Panc1 (cell line): ENCODE results near the gene SLC6A8. TPM values are rescaled to one million over a fixed set of nuclear protein-coding genes. Genes with fewer than 3 reads are reported as not detected.

Source experiments
- ATAC-seq: fragments of 200-7000 bp; cut with Tn5 transposase; 2 replicates; pipeline ENCODE4 v1.9.1; 2020; ENCODE audit warnings: mild to moderate bottlenecking, moderate library complexity
- BruUV-seq: library from RNA; stranded (reverse); fragments of 400-500 nt; replicated peaks from 2 replicates; lab custom pipeline; 2021; lab: Mats Ljungman, UMichigan
- CTCF ChIA-PET: fragments of 300-600 bp; sonication (Branson Sonifier 250); formaldehyde crosslinking; loops from one replicate; lab custom pipeline; 2022; ENCODE audit warnings: antibody characterized with exemption; lab: Charles Lee
- POLR2A ChIA-PET: fragments of 300-600 bp; sonication (Branson Sonifier 250); formaldehyde crosslinking; loops from one replicate; lab custom pipeline; 2022; ENCODE audit warnings: antibody characterized with exemption; lab: Charles Lee
- DNase-seq: peaks from one replicate; pipeline ENCODE4 v3.0.0-alpha.2; 2010; ENCODE audit warnings: low read depth, low spot score
- H3K27ac ChIP-seq: 2 replicates; pipeline ENCODE4 v1.5.1; 2011; ENCODE audit warnings: mild to moderate bottlenecking, low read length, inconsistent platforms
- H3K27me3 ChIP-seq: fragments of 200-500 bp; sonication (Bioruptor generic); 2 replicates; pipeline ENCODE4 v1.6.0; 2014; ENCODE audit warnings: low read length, inconsistent platforms; ENCODE audit not compliant: control insufficient read depth, insufficient read depth
- H3K36me3 ChIP-seq: fragments of 200-500 bp; sonication (Bioruptor generic); 2 replicates; pipeline ENCODE4 v1.5.1; 2014; ENCODE audit warnings: inconsistent platforms, mild to moderate bottlenecking, low read length, moderate library complexity; ENCODE audit not compliant: control insufficient read depth, insufficient read depth
- H3K4me1 ChIP-seq: 2 replicates; pipeline ENCODE4 v1.5.1; 2011; ENCODE audit warnings: inconsistent platforms, mild to moderate bottlenecking, low read length, moderate library complexity; ENCODE audit not compliant: control insufficient read depth, insufficient read depth
- H3K4me3 ChIP-seq, 2 experiments: 2 replicates each; pipeline ENCODE4 v1.5.1; 2011 to 2012; ENCODE audit warnings: low read depth in 2 of 2, low read length in 2 of 2, mild to moderate bottlenecking in 2 of 2, inconsistent platforms in 1 of 2, moderate library complexity in 1 of 2
- H3K9me3 ChIP-seq: fragments of 200-500 bp; sonication (Bioruptor generic); 2 replicates; pipeline ENCODE4 v1.5.1; 2014; ENCODE audit warnings: low read depth, mild to moderate bottlenecking, inconsistent platforms, low read length, moderate library complexity; ENCODE audit not compliant: control insufficient read depth, insufficient read depth
- POLR2AphosphoS5 ChIP-seq: IDR thresholded peaks from 2 replicates; pipeline ENCODE4 v1.6.1; 2012; ENCODE audit warnings: mild to moderate bottlenecking, low read depth, low read length, moderate library complexity
- SIN3A ChIP-seq: IDR thresholded peaks from 2 replicates; pipeline ENCODE4 v1.6.1; 2012; ENCODE audit warnings: low read depth, mild to moderate bottlenecking, low read length, moderate library complexity, borderline replicate concordance; ENCODE audit not compliant: insufficient read depth
- TCF7L2 ChIP-seq: IDR thresholded peaks from 2 replicates; pipeline ENCODE4 v1.6.1; 2011; ENCODE audit warnings: mild to moderate bottlenecking, low read depth, low read length, inconsistent platforms
- in situ Hi-C: cut with HindIII; loops from 2 replicates; pipeline ENCODE4 v1.10.0; 2016; ENCODE audit warnings: low sequenced_read_pairs, low pct_unique_long_range_greater_than_20kb
- intact Hi-C: fragments of 100-400 bp; cut with micrococcal nuclease; formaldehyde crosslinking; loops from one replicate; pipeline ENCODE4 v1.10.0; 2022; ENCODE audit not compliant: unreplicated experiment
- total RNA-seq: library from RNA; stranded (reverse); gene quantifications from one replicate; pipeline ENCODE4 v1.2.1, GENCODE V29; 2021; ENCODE audit not compliant: unreplicated experiment
- TF ChIP-seq, protein P1 (sequence below), 2 experiments: IDR thresholded peaks; 2 replicates each; pipeline ENCODE4 v1.6.1; 2011 to 2012; ENCODE audit warnings: low read depth in 2 of 2, control low read depth in 1 of 2, low read length in 1 of 2, mild to moderate bottlenecking in 1 of 2, moderate library complexity in 1 of 2; ENCODE audit not compliant: insufficient read depth in 1 of 2
- TF ChIP-seq, protein P2 (sequence below): fragments of 450-650 bp; IDR thresholded peaks from 2 replicates; pipeline ENCODE4 v1.5.1; 2017; ENCODE audit warnings: mild to moderate bottlenecking

SLC6A8 gene
- total RNA-seq, 1 experiment from 2014 or later = 125 TPM

- in situ Hi-C loops (no loop called here), intact Hi-C loops (no loop called here)
- no peaks in the 10 kb centered on the region for H3K9me3 ChIP-seq
- H3K4me1 ChIP-seq = peaks cover 14% of the 10 kb centered on the region
- no peak overlapping the region for H3K4me3 ChIP-seq
- no peaks in the 10 kb centered on the region for H3K27me3 ChIP-seq
- H3K36me3 ChIP-seq = no peaks in the 10 kb centered on the region
- CTCF ChIA-PET = no interaction called here
- no peak for DNase-seq
- TF ChIP-seq SIN3A (no peak), POLR2AphosphoS5 (no peak), TCF7L2 (no peak)
- TF ChIP-seq, protein P1, sequence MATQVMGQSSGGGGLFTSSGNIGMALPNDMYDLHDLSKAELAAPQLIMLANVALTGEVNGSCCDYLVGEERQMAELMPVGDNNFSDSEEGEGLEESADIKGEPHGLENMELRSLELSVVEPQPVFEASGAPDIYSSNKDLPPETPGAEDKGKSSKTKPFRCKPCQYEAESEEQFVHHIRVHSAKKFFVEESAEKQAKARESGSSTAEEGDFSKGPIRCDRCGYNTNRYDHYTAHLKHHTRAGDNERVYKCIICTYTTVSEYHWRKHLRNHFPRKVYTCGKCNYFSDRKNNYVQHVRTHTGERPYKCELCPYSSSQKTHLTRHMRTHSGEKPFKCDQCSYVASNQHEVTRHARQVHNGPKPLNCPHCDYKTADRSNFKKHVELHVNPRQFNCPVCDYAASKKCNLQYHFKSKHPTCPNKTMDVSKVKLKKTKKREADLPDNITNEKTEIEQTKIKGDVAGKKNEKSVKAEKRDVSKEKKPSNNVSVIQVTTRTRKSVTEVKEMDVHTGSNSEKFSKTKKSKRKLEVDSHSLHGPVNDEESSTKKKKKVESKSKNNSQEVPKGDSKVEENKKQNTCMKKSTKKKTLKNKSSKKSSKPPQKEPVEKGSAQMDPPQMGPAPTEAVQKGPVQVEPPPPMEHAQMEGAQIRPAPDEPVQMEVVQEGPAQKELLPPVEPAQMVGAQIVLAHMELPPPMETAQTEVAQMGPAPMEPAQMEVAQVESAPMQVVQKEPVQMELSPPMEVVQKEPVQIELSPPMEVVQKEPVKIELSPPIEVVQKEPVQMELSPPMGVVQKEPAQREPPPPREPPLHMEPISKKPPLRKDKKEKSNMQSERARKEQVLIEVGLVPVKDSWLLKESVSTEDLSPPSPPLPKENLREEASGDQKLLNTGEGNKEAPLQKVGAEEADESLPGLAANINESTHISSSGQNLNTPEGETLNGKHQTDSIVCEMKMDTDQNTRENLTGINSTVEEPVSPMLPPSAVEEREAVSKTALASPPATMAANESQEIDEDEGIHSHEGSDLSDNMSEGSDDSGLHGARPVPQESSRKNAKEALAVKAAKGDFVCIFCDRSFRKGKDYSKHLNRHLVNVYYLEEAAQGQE (IDR thresholded peaks at IDR 0.05; ENCODE audit: insufficient read depth in 1 of 2, low read depth in 2 of 2, low read length in 1 of 2) = no peak
- TF ChIP-seq, protein P2, sequence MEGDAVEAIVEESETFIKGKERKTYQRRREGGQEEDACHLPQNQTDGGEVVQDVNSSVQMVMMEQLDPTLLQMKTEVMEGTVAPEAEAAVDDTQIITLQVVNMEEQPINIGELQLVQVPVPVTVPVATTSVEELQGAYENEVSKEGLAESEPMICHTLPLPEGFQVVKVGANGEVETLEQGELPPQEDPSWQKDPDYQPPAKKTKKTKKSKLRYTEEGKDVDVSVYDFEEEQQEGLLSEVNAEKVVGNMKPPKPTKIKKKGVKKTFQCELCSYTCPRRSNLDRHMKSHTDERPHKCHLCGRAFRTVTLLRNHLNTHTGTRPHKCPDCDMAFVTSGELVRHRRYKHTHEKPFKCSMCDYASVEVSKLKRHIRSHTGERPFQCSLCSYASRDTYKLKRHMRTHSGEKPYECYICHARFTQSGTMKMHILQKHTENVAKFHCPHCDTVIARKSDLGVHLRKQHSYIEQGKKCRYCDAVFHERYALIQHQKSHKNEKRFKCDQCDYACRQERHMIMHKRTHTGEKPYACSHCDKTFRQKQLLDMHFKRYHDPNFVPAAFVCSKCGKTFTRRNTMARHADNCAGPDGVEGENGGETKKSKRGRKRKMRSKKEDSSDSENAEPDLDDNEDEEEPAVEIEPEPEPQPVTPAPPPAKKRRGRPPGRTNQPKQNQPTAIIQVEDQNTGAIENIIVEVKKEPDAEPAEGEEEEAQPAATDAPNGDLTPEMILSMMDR = no peak
- POLR2A ChIA-PET = no interaction called here
- ATAC-seq = no peak
- BruUV-seq = no TSS peak
- no peak overlapping the region for H3K27ac ChIP-seq
Observed at GRCh38 chrX:153692003-153692402, 4.3 kb downstream of the SLC6A8 start.

DNA sequence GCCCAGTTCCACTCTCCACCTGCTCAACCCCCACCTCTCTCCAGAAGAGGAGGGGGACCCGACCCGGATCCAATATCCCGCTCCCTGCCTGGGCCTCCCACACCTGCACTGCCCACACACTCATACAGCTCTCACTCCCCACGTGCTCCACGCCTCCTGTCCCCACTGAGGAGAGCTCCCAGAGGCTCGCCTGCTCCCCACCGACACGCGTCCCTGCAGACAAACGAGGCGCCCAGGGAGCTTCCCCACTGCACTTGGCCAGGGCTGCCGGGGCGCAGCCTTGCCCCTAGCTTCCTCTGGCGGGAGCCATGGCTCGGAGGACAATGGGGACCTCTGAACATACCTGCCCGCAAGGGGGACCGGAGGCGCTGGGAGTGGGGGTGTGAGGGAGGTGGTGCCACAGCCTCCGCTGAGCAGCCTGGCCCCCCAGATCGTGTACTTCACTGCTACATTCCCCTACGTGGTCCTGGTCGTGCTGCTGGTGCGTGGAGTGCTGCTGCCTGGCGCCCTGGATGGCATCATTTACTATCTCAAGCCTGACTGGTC lies 5.0 kb downstream of the SLC6A8 start:
- ATAC-seq (no peak), DNase-seq (no peak)
- Histone ChIP-seq H3K9me3 (no peaks in the 10 kb centered on the region), H3K4me1 (peaks cover 14% of the 10 kb centered on the region), H3K27ac (no peak overlapping the region), H3K4me3 (no peak overlapping the region), H3K36me3 (no peaks in the 10 kb centered on the region), H3K27me3 (no peaks in the 10 kb centered on the region)
- TF ChIP-seq, protein P2 = no peak
- TF ChIP-seq POLR2AphosphoS5 (no peak), TCF7L2 (no peak), SIN3A (no peak)
- TF ChIP-seq, protein P1 (IDR thresholded peaks at IDR 0.05; ENCODE audit: insufficient read depth in 1 of 2, low read depth in 2 of 2, low read length in 1 of 2) = no peak
- no TSS peak for BruUV-seq
- POLR2A ChIA-PET = no interaction called here
- CTCF ChIA-PET = no interaction called here
- intact Hi-C loops = no loop called here
- in situ Hi-C loops = no loop called here
